NCI-H2196 (cell line): Measurements from ENCODE around the gene MYOF.
"Not testable (repeated sequence)": the region's sequence is repeated elsewhere in the genome, so short reads cannot be mapped to it uniquely, and the experiment has no call there.

Source experiments
- DNase-seq: peaks from one replicate; lab custom pipeline; 2025; ENCODE audit not compliant: unreplicated experiment; lab: John Stamatoyannopoulos, UW

Gene MYOF

DNA sequence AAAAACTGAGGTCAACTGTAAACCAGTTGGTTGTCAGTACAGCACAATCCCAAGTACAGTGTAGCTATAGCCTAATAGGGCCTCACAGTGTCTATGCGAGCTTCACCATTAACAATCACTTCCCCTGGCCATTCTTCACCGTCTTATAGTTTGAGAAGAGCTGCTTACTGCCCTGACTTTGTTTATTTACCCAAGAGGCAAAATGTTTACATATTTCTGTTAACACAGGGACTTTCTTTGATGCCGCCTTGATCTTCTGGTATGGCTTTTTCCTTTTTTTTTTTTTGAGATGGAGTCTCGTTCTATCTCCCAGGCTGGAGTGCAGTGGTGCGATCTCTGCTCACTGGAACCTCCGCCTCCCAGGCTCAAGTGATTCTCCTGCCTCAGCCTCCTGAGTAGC, 3.3 kb downstream of the MYOF start:
- no peak for DNase-seq

- DNase-seq = no peak
These were observed 5.4 kb downstream of the MYOF start for GRCh38 chr10:93476756-93477155.

DNA sequence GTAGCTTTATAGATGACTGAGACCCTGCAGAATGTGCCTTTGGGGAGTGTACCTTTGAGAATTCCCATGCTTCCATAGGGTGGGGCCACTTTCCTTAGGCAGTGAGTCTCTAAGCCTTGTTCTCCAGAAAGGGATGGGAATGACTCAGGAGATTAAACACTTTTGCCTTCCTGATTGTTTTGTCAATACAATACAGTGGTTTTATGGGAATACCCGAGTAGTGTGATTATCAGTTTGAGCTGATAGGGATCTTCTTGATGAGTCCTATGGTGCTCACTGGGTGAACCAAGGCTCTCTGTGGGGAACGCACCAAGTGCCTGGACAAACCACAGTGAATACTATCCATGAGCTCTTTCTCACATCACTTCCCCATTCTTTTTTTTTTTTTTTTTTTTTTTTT, 6.3 kb downstream of the MYOF start:
- DNase-seq = no peak

DNA sequence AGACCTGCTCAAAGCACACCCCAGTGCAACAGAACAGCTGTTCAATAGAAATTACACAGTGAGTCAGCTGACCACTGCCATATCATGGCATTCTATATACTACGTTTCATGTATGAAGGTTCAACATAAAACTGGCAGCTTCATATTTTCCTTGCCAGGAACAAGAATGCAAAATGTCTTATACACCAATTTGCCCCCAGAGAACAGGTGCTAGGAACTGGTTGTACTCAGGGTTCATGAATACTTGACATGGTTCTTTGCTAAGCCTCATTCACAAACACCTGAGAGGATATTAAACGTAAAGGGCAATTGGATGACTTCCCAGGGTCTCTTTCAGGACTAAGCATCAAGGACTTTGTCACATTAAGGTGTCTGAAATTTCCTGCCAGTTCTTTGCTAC, 6.9 kb downstream of the MYOF start:
- no peak for DNase-seq

GRCh38 chr10:93473804-93474472, 8.2 kb downstream of the MYOF start:
- no peak for DNase-seq

GRCh38 chr10:93473161-93473560, 9.0 kb downstream of the MYOF start:
- no peak for DNase-seq

GRCh38 chr10:93471110-93471651, 11.0 kb downstream of the MYOF start:
- DNase-seq = no peak

GRCh38 chr10:93469454-93469853, 12.7 kb downstream of the MYOF start:
- no peak for DNase-seq

- DNase-seq = no peak
These were observed 13.5 kb downstream of the MYOF start for GRCh38 chr10:93468461-93469213.

GRCh38 chr10:93467635-93468034, 14.5 kb downstream of the MYOF start:
- not testable (repeated sequence) for DNase-seq

DNA sequence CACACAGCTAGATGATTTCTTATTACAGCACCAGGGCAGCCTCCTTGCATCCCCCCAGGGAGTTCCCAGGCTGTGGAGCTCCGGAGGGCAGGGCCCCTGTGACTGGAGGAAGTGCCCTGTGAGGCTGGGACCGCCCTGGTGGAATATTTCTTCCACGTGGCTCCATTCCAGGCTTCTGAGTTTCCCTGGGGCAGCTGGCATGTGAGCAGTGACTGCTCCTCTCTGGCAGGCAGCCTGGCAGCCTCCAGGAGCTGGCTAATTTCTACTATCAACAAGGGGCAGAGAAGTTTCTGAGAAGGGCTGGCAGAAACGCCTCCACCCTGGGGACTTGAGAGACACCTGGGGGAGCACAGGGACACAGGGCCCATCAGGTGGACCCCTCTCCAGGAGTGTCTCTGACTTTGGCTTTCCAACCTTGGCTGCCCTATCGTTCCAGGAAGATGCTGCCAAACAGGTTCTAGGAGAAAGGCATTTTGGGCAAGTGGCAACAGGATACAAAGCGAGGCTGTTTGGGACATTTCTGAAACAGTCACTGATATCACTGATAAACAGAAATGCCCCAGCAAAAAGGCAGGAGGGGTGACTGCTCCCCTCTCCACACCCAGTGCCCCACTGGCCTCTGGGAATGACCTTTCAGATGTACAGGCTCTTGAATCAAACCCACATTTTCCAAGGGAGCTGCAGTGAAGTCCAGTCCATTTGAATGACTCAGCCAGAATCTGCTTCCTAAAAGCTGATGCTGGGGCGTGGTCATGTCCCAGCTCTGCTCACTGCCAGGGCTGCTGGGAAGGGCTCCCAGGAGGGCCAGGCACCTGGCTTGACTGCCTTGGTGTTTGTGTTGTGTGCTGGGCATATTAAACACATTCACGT, 16.1 kb downstream of the MYOF start:
- DNase-seq = peak; percentile 60

- no peak for DNase-seq
These were observed 17.3 kb downstream of the MYOF start for GRCh38 chr10:93464776-93465388.

DNA sequence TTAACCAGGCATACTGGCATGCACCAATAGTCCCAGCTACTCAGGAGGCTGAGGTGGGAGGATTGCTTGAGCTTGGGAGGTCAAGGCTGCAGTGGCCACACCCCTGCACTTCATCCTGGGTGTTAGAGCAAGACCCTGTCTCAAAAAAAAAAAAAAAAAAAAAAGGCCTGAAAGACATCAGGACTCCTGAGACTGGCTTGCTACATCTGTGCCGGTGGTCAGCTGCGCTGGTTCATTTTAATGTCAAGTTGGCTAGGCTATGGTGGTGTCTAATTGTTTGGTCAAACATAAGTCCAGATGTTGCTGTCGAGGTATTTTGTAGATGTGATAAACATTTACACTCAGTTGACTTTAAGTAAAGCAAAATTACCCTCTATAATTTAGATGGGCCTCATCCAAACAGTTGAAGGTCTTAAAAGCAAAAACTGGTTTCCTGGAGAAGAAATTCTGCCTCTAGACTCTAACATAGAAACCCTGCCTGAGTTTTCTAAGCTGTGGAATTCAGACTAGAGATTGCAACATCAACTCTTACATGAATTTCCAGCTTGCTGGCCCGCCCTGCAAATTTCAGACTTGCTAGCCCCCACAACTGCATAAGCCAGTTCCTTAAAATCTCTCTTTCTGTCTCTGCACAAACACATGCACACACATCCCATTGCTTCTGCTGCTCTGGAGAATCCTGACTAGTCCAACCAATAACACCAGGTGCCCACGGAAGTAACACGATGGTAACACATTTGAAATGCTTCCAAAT, 18.2 kb downstream of the MYOF start:
- no peak for DNase-seq

- DNase-seq = no peak
These were observed 19.3 kb downstream of the MYOF start for GRCh38 chr10:93462881-93463280.

- no peak for DNase-seq
These were observed 19.8 kb downstream of the MYOF start for GRCh38 chr10:93462371-93462770.

DNA sequence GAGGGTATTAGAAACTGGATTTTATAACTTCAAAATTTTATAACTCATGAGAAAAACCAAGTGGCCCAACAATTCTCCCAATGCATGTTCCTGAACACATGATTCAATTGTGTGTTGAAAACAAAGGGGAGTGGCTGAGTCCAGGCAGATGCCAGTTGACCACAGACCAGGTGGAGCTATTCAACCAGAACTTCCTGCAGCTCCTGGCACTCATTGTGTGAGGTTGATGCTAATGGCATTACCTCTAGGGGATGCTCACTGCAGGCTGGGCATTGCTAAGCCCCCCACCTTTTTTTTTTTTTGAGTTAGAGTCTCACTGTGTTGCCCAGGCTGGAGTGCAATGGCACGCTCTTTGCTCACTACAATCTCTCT, 20.3 kb downstream of the MYOF start:
- DNase-seq = peak; percentile 58

GRCh38 chr10:93461109-93461806, 20.9 kb downstream of the MYOF start:
- peak; percentile 50 for DNase-seq

DNA sequence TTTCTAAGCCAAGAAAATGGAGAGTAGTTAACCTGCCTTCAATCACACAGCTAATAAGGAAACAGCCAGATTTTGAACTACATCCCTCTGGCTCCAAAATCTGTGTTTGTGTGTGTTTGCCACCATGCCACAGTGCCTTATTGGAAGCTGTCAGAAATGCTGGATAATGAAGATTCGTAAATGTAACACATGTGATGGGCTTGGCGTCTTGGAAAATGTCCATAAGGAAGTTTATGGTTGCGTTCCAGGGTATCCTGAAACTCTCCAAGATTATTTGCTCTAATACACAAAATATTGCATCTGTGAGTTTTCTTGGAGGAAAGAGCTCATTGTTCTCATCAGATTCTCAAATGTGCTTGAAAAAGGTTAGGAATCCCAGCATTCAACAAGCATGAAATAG, 22.7 kb downstream of the MYOF start:
- no peak for DNase-seq

- no peak for DNase-seq
These were observed 23.3 kb downstream of the MYOF start for GRCh38 chr10:93458821-93459257.

GRCh38 chr10:93457511-93457910, 24.6 kb downstream of the MYOF start:
- no peak for DNase-seq
